OCI-M2 (cell line): ENCODE data around the gene NFAT5.
"Not testable (repeated sequence)": the region's sequence is repeated elsewhere in the genome, so short reads cannot be mapped to it uniquely, and the experiment has no call there.

Experiments used
- DNase-seq: peaks from one replicate; lab custom pipeline; 2025; ENCODE audit not compliant: unreplicated experiment; lab: John Stamatoyannopoulos, UW

Gene NFAT5

GRCh38 chr16:69633375-69633774 is 67.6 kb downstream of the NFAT5 start:
- DNase-seq: no peak

- DNase-seq: not testable (repeated sequence)
Measured at GRCh38 chr16:69636563-69637146, 70.9 kb downstream of the NFAT5 start.

GRCh38 chr16:69637206-69637865 is 71.6 kb downstream of the NFAT5 start:
- not testable (repeated sequence) for DNase-seq

GRCh38 chr16:69643997-69644396 is 78.2 kb downstream of the NFAT5 start:
- DNase-seq: not testable (repeated sequence)

- no peak for DNase-seq
Measured at GRCh38 chr16:69644790-69645189, 79.0 kb downstream of the NFAT5 start.

- no peak for DNase-seq
Measured at GRCh38 chr16:69647020-69647419, 81.3 kb downstream of the NFAT5 start.

GRCh38 chr16:69651217-69651616 is 85.5 kb downstream of the NFAT5 start:
- DNase-seq: no peak

GRCh38 chr16:69654280-69654931 is 88.6 kb downstream of the NFAT5 start:
- no peak for DNase-seq

GRCh38 chr16:69660166-69660565 is 94.4 kb downstream of the NFAT5 start:
- DNase-seq: no peak

- DNase-seq: no peak
Measured at GRCh38 chr16:69662901-69663300, 97.1 kb downstream of the NFAT5 start.

GRCh38 chr16:69663846-69664245 is 98.1 kb downstream of the NFAT5 start:
- DNase-seq: no peak

- no peak for DNase-seq
Measured at GRCh38 chr16:69669577-69669976, 103.8 kb downstream of the NFAT5 start.

- no peak for DNase-seq
Measured at GRCh38 chr16:69672315-69672997, 106.7 kb downstream of the NFAT5 start.

GRCh38 chr16:69672998-69673713 is 107.4 kb downstream of the NFAT5 start:
- no peak for DNase-seq

GRCh38 chr16:69680358-69680757 is 114.6 kb downstream of the NFAT5 start:
- DNase-seq: no peak

- no peak for DNase-seq
Measured at GRCh38 chr16:69688589-69688988, 122.8 kb downstream of the NFAT5 start.

GRCh38 chr16:69691980-69692911 is 126.5 kb downstream of the NFAT5 start:
- DNase-seq: no peak

- no peak for DNase-seq
Measured at GRCh38 chr16:69693916-69694315, 128.2 kb downstream of the NFAT5 start.

- DNase-seq: no peak
Measured at GRCh38 chr16:69698404-69698803, 132.6 kb downstream of the NFAT5 start.

GRCh38 chr16:69699915-69700314 is 134.1 kb downstream of the NFAT5 start:
- DNase-seq: no peak
